HFFc6 (cell line): Measurements from ENCODE around the gene DNAAF8. TPM values are rescaled to one million over a fixed set of nuclear protein-coding genes. Genes with fewer than 3 reads are reported as not detected.

Experiments
- DNase-seq: peaks from one replicate; pipeline ENCODE4 v3.0.0-alpha.2; 2018
- H3K27ac Mint-ChIP-seq: 2 replicates; pipeline ENCODE4 v1.8.0; 2020; ENCODE audit warnings: mild to moderate bottlenecking, mixed read lengths
- H3K27me3 Mint-ChIP-seq: 2 replicates; pipeline ENCODE4 v1.8.0; 2021; ENCODE audit warnings: mild to moderate bottlenecking, moderate library complexity, mixed read lengths; ENCODE audit not compliant: insufficient read depth
- H3K36me3 Mint-ChIP-seq: 2 replicates; pipeline ENCODE4 v1.8.0; 2021; ENCODE audit warnings: low read depth, mixed read lengths
- H3K4me1 Mint-ChIP-seq: 2 replicates; pipeline ENCODE4 v1.8.0; 2020; ENCODE audit warnings: low read depth, mixed read lengths
- H3K4me3 Mint-ChIP-seq: 2 replicates; pipeline ENCODE4 v1.8.0; 2020; ENCODE audit warnings: mild to moderate bottlenecking, moderate library complexity, mixed read lengths
- H3K9me3 Mint-ChIP-seq: 2 replicates; pipeline ENCODE4 v1.8.0; 2020; ENCODE audit warnings: mild to moderate bottlenecking, mixed read lengths
- total RNA-seq, 6 experiments: library from RNA; stranded (reverse); fragmentation: NEBNext Ultra II Directional; extraction: Animal tissue kit (Norgen Biotek cat#: 25700); gene quantifications; 2 replicates in 1 of 6; 3 replicates in 5 of 6; pipeline ENCODE4 v1.2.3, GENCODE V29; 2021
- TF ChIP-seq, protein P1 (sequence below): fragments of 200-600 bp; sonication (generic); IDR thresholded peaks from 2 replicates; pipeline ENCODE4 v1.5.0; 2021; ENCODE audit warnings: antibody characterized with exemption, mild to moderate bottlenecking

The DNAAF8 gene
- total RNA-seq, 6 experiments from 2014 or later, result 1.1 to 2.8 (median 1.6) TPM

DNA sequence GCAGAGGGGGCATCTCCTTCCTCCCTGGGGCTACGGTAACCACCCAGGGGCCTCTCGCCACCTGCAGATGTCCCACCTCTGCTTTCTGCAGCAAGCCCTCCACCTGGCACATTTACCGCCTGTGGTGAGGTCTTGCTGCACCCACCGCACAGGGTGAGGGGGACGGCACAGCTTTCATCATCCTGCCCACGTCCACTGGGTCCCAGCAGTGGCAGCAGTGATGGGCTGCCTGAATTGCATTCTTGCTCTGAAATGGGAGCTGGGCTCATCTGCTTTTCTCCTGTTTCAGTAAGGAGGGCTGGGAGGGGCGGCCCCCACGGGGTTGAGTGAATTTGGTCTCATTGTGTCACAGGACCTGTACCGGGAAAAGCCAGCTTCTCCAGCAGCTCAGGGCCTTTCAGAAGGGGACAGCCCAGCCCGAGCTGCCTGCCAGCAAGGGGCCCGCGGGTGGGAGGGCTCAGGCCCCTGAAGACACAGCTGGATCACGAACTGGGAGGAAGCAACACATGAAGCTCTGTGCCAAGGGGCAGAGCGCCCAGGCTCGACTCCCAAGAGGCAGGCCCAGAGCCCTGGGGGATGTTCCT, 12.7 kb downstream of the DNAAF8 start:
- Mint-ChIP-seq H3K36me3 (no peaks in the 10 kb centered on the region), H3K4me3 (no peak overlapping the region), H3K27ac (no peak overlapping the region)

DNA sequence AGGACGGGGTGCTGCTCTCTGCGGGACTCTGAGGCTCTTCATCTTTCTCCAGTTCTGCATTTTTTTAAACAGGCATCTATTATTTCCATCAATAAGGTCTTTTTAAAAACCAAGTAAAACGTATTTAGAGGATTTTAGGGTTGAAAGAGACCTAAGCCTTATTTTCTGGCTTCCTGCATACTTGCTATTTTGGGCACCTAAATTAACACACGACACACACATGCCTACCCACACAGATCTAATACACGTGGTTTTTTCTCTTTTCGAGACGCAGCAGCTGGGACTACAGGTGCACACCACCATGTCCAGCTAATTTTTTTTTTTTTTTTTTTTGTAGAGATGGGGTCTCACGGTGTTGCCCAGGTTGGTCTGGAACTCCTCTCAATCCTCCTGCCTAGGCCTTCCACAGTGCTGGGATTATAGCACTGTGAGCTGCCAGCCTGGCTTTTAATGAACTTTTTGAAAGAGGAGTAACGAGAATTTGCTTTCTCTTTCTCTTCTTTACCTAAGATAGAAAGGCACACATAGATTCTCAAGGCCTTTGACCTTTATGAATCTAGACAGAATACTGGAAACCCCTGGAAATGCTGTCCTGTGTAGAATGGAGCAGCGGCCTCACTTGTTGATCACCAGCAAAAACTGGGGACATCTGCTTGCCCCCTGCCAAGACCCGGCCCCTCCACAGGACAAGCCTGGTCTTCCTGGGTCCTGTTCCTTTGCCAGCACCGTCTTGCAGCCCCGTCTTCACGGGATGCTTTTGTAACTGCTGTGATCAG, 13.8 kb downstream of the DNAAF8 start:
- Mint-ChIP-seq H3K36me3 (no peaks in the 10 kb centered on the region), H3K9me3 (no peaks in the 10 kb centered on the region), H3K4me3 (no peak overlapping the region), H3K4me1 (peaks cover 8% of the 10 kb centered on the region), H3K27me3 (no peaks in the 10 kb centered on the region), H3K27ac (no peak overlapping the region)
- DNase-seq, result no peak
- TF ChIP-seq, protein P1, sequence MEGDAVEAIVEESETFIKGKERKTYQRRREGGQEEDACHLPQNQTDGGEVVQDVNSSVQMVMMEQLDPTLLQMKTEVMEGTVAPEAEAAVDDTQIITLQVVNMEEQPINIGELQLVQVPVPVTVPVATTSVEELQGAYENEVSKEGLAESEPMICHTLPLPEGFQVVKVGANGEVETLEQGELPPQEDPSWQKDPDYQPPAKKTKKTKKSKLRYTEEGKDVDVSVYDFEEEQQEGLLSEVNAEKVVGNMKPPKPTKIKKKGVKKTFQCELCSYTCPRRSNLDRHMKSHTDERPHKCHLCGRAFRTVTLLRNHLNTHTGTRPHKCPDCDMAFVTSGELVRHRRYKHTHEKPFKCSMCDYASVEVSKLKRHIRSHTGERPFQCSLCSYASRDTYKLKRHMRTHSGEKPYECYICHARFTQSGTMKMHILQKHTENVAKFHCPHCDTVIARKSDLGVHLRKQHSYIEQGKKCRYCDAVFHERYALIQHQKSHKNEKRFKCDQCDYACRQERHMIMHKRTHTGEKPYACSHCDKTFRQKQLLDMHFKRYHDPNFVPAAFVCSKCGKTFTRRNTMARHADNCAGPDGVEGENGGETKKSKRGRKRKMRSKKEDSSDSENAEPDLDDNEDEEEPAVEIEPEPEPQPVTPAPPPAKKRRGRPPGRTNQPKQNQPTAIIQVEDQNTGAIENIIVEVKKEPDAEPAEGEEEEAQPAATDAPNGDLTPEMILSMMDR, result no peak

More for the DNA sequence above, 12.7 kb downstream of the DNAAF8 start:
- TF ChIP-seq, protein P1, result no peak
- peaks cover 12% of the 10 kb centered on the region for H3K4me1 Mint-ChIP-seq
- H3K27me3 Mint-ChIP-seq, result no peaks in the 10 kb centered on the region; the same call in 1 of the 2 replicates
- DNase-seq, result no peak
- no peaks in the 10 kb centered on the region for H3K9me3 Mint-ChIP-seq

DNA sequence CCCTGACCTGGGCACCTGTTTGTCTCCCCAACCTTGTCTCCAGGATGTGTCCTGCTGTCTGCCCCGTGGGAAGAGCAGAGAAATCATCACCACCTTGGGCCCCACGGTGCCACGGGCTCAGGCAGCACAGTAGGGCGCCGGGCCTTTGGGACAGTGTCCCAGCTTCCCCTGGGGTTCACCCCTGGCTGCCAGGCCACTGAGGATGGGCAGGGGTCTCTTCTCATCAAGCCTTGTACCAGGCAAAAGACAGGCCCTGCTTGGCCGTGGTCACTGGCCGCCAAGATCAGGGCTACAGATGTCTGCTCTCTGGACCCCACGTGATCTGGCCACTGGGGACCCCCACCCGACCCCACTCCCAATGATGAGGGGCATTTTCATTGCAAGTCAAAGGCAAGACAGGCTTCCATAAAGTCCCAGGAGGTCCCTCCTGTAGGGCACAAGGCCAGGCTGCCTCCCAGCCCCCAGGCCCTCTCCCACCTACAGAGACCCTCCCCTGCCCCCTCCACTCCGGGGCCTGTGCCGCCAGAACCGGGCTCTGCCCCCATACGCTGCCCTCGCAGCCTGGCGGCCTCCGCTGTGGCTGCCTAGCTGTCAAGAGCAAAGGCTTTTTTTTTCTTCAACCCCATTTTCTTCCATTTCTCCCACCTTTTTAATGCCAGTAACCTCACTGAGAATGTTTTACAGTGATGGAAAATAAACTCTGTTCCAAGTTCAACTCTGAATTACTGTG, 14.5 kb downstream of the DNAAF8 start:
- DNase-seq, result no peak
- no peak overlapping the region for H3K27ac Mint-ChIP-seq
- H3K36me3 Mint-ChIP-seq, result no peaks in the 10 kb centered on the region
- no peaks in the 10 kb centered on the region for H3K9me3 Mint-ChIP-seq
- TF ChIP-seq, protein P1, result no peak
- H3K27me3 Mint-ChIP-seq, result no peaks in the 10 kb centered on the region
- peaks cover under 1% of the 10 kb centered on the region for H3K4me1 Mint-ChIP-seq
- H3K4me3 Mint-ChIP-seq, result no peak overlapping the region

DNA sequence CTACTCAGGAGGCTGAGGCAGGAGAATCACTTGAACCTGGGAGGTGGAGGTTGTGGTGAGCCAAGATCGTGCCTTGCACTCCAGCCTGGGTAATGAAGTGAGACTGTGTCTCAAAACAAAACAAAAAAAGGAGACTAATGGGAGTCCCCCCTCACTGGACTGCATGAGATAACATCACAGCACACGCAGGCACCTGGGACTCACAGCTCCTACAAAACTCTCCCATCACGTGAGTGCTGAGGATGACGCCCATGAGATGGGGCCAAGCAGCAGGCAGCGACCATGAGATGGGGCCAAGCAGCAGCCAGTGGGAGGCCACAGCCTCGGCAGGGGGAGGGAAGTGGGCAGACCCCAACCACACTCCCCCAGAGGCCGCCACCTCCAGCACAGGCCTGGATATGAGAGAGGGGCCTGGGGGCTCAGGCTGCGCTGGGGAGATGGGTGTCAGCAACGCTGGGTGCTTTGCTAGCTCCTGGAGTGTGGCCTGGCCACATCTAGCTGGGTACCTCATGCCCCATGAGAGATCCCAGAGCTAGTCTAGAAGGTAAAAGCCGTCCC, 15.4 kb downstream of the DNAAF8 start:
- TF ChIP-seq, protein P1, result no peak
- Mint-ChIP-seq H3K27ac (no peak overlapping the region), H3K4me1 (no peaks in the 10 kb centered on the region), H3K9me3 (no peaks in the 10 kb centered on the region), H3K36me3 (no peaks in the 10 kb centered on the region), H3K4me3 (no peak overlapping the region), H3K27me3 (no peaks in the 10 kb centered on the region)
- DNase-seq, result no peak

DNA sequence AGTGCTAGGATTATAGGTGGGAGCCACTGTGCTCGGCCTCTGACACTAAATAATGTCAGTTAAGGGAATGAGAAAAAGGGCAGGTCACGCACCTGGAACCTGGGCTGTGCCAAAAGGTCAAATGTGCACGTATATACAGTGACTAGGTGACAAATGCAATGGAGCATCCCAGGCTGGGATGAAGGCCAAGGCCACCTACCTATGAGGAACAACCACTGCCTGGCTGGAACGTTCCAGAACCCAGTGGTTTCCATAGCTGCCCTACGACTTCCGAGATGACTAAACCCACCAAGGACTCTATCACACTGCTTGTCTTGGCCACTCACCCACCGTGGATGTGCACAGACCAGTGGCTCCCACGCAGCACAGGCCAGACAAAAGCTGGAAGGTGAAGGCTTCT, 16.6 kb downstream of the DNAAF8 start:
- H3K36me3 Mint-ChIP-seq, result peaks cover 9% of the 10 kb centered on the region
- TF ChIP-seq, protein P1, result no peak

More for the DNA sequence above, 16.6 kb downstream of the DNAAF8 start:
- no peak for DNase-seq
- Mint-ChIP-seq H3K27ac (no peak overlapping the region), H3K27me3 (no peaks in the 10 kb centered on the region; the same call in none of the 2 replicates), H3K9me3 (peaks cover 5% of the 10 kb centered on the region; the same call in 1 of the 2 replicates), H3K4me1 (no peaks in the 10 kb centered on the region), H3K4me3 (no peak overlapping the region)
